Esophagus muscularis mucosa (tissue), 4 donors: ENCODE results near the gene IPO9. TPM values are rescaled to one million over a fixed set of nuclear protein-coding genes. Genes with fewer than 3 reads are reported as not detected.
A peak's percentile ranks its signal among the peaks of the same experiment; 100 is the strongest.

Source experiments
- DNase-seq: peaks from one replicate; pipeline ENCODE4 v3.0.0-alpha.2; 2017; ENCODE audit errors: extremely low spot score
- H3K27ac ChIP-seq, 4 donors: fragments of 200-600 bp; sonication (generic); replicated peaks in 1 of 4; 1 replicate in 3 of 4; 2 replicates in 1 of 4; pipeline ENCODE4 v1.5.1; 2016 to 2019; ENCODE audit warnings: mild to moderate bottlenecking in 1 of 4
- H3K27me3 ChIP-seq, 4 donors: fragments of 200-600 bp; sonication (generic); one replicate each; pipeline versions ENCODE4 v1.5.1 to v1.6.0; 2016 to 2019
- H3K36me3 ChIP-seq, 4 donors: fragments of 200-600 bp; sonication (generic); one replicate each; pipeline ENCODE4 v1.5.1; 2016 to 2019
- H3K4me1 ChIP-seq, 4 donors: fragments of 200-600 bp; sonication (generic); one replicate each; pipeline ENCODE4 v1.5.1; 2016 to 2019
- H3K4me3 ChIP-seq, 4 donors: fragments of 200-600 bp; sonication (generic); 1 replicate in 2 of 4; 2 replicates in 2 of 4; pipeline ENCODE4 v1.5.1; 2016 to 2019; ENCODE audit warnings: mild to moderate bottlenecking in 4 of 4, moderate library complexity in 1 of 4
- H3K9me3 ChIP-seq, 4 donors: fragments of 200-600 bp; sonication (generic); 1 replicate in 3 of 4; 2 replicates in 1 of 4; pipeline ENCODE4 v1.5.1; 2016 to 2019
- EP300 ChIP-seq: sonication (generic); formaldehyde crosslinking; IDR thresholded peaks from one replicate; pipeline ENCODE4 v1.6.1; 2017; ENCODE audit warnings: antibody characterized with exemption
- POLR2A ChIP-seq: fragments of 450-650 bp; IDR thresholded peaks from one replicate; pipeline ENCODE4 v1.6.1; 2017; ENCODE audit warnings: antibody characterized with exemption, moderate library complexity, mild to moderate bottlenecking, low read depth
- POLR2AphosphoS5 ChIP-seq, 2 donors: sonication (generic); formaldehyde crosslinking; IDR thresholded peaks; one replicate each; pipeline ENCODE4 v1.6.1; 2017; ENCODE audit warnings: antibody characterized with exemption in 2 of 2
- WGBS: methylation state at CpG from one replicate; pipeline ENCODE4 v1.1.5; 2018; 5-methylcytosine and 5-hydroxymethylcytosine counted together
- intact Hi-C: fragments of 100-400 bp; cut with DNase I; formaldehyde crosslinking; loops from one replicate; pipeline ENCODE4 v1.15.1; 2023
- total RNA-seq, 4 donors: library from RNA; depleted of rRNA; stranded (reverse); fragments of >200 nt; gene quantifications; one replicate each; pipeline versions ENCODE4 v1.1.0 to v1.2.1, GENCODE V29; 2016
- TF ChIP-seq, protein P1 (sequence below), 3 experiments: fragments of 200-600 bp in 2 of 3; fragments of 450-650 bp in 1 of 3; sonication (generic) in 2 of 3; IDR thresholded peaks; one replicate each; pipeline ENCODE4 v1.5.1; 2017 to 2019; ENCODE audit warnings: antibody characterized with exemption in 3 of 3, mild to moderate bottlenecking in 2 of 3, moderate library complexity in 1 of 3

Gene IPO9
- total RNA-seq, 4 donors from 2014 or later = 17.4 to 31.8 (median 23.1) TPM

- no peak overlapping the region for H3K4me3 ChIP-seq
- peaks cover 11 to 72% (median 45%) of the 10 kb centered on the region in 4 donors for H3K36me3 ChIP-seq
- H3K27ac ChIP-seq = no peak overlapping the region
Observed at GRCh38 chr1:201793306-201793925, 35.5 kb upstream of the IPO9 start.

DNA sequence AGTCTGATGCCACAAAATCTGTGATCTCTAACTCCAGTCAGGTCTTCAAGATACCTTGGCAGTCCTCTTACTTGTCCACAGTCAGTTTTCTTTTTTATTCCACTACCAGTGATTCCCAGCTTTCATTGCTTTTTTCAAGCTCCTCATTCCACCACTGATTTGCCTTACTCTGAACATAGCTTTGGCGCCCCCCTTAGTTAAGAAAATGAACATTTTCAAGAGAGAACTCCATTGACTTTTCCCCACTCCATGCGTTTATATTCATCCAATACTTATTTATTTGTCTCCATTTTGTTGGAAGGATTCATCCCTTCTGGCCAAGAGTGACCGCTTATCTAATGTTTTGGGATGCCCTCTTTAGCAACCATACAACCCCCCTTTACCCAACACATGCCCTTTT lies 33.9 kb upstream of the IPO9 start:
- peaks cover 29 to 34% (median 33%) of the 10 kb centered on the region in 4 donors for H3K4me1 ChIP-seq
- DNase-seq = no peak
- H3K36me3 ChIP-seq = peaks cover 12 to 73% (median 33%) of the 10 kb centered on the region in 4 donors
- H3K27ac ChIP-seq = no peak overlapping the region
- no peaks in the 10 kb centered on the region for H3K27me3 ChIP-seq
- 70% methylated on average over 3 of the region's 3 CpGs for WGBS
- H3K9me3 ChIP-seq = no peaks in the 10 kb centered on the region
- intact Hi-C loops = no loop called here
- TF ChIP-seq POLR2AphosphoS5 (IDR thresholded peaks at IDR 0.05) = no peak
- TF ChIP-seq, protein P1, sequence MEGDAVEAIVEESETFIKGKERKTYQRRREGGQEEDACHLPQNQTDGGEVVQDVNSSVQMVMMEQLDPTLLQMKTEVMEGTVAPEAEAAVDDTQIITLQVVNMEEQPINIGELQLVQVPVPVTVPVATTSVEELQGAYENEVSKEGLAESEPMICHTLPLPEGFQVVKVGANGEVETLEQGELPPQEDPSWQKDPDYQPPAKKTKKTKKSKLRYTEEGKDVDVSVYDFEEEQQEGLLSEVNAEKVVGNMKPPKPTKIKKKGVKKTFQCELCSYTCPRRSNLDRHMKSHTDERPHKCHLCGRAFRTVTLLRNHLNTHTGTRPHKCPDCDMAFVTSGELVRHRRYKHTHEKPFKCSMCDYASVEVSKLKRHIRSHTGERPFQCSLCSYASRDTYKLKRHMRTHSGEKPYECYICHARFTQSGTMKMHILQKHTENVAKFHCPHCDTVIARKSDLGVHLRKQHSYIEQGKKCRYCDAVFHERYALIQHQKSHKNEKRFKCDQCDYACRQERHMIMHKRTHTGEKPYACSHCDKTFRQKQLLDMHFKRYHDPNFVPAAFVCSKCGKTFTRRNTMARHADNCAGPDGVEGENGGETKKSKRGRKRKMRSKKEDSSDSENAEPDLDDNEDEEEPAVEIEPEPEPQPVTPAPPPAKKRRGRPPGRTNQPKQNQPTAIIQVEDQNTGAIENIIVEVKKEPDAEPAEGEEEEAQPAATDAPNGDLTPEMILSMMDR (IDR thresholded peaks at IDR 0.05) = peak; percentile 11 to 28 (median 22)
- H3K4me3 ChIP-seq = no peak overlapping the region

More at GRCh38 chr1:201793306-201793925, 35.5 kb upstream of the IPO9 start:
- Histone ChIP-seq H3K27me3 (no peaks in the 10 kb centered on the region), H3K9me3 (no peaks in the 10 kb centered on the region), H3K4me1 (peaks cover 44 to 45% (median 45%) of the 10 kb centered on the region in 4 donors)
- TF ChIP-seq, protein P1 (IDR thresholded peaks at IDR 0.05) = no peak
- TF ChIP-seq POLR2A = no peak
- no peak for TF ChIP-seq EP300
- DNase-seq = no peak
- 62% methylated on average over 9 of the region's 11 CpGs for WGBS
- intact Hi-C loops = loop anchor here (1.0 to 5.0 kb wide), 3 partner anchors 84 to 261 kb away; no protein-coding TSS in a partner anchor

DNA sequence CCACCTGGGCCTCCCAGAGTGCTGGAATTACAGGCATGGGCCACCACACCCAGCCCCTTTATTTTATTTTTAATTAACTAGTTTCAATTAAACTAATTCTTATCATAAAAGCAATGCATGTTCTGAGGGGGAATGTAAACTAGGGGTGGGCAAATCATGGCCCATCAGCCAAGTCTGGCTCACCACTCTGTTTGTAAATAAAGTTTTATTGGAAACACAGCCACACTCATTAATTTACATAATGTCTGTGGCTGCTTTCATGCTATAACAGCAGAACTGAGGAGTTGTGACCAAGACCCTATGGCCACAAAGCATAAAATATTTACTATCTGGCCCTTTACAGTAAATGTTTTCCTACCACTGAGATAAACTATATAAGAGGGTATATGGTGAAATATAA lies 28.7 kb upstream of the IPO9 start:
- no peak overlapping the region for H3K4me3 ChIP-seq
- no peak for DNase-seq
- TF ChIP-seq POLR2A = no peak
- no peak for TF ChIP-seq EP300
- no peak for TF ChIP-seq POLR2AphosphoS5 (IDR thresholded peaks at IDR 0.05)
- TF ChIP-seq, protein P1 (IDR thresholded peaks at IDR 0.05) = no peak
- no peaks in the 10 kb centered on the region for H3K4me1 ChIP-seq
- H3K9me3 ChIP-seq = no peaks in the 10 kb centered on the region
- H3K36me3 ChIP-seq = peaks cover 28 to 90% (median 51%) of the 10 kb centered on the region in 4 donors
- no peak overlapping the region for H3K27ac ChIP-seq
- intact Hi-C loops = no loop called here
- H3K27me3 ChIP-seq = no peaks in the 10 kb centered on the region

DNA sequence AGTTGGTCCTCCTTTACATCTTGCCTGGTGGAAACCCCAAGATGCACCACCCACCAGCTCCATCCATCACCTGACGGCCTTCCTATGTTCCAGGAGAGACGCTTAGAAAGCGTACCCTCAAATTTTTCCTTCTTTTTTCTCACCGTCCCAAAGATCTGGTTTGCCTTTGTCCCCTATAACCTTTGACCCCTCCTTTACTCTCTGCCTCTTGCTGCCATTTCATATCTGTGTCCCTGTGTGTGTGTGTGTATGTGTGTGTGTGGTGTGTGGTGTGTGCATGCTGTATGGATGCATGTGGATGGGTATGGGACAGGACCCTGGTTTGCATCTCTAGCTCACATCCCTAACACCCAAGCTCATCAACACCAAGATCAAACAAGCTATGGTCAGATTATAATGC lies 22.2 kb upstream of the IPO9 start:
- Histone ChIP-seq H3K27ac (no peak overlapping the region), H3K36me3 (peaks cover 46 to 97% (median 91%) of the 10 kb centered on the region in 4 donors), H3K4me1 (no peaks in the 10 kb centered on the region), H3K9me3 (no peaks in the 10 kb centered on the region), H3K27me3 (no peaks in the 10 kb centered on the region), H3K4me3 (no peak overlapping the region)
- WGBS = 93% methylated on average over 4 of the region's 4 CpGs
- TF ChIP-seq POLR2A (no peak), EP300 (no peak), POLR2AphosphoS5 (IDR thresholded peaks at IDR 0.05) (no peak)
- TF ChIP-seq, protein P1 (IDR thresholded peaks at IDR 0.05) = no peak
- intact Hi-C loops = no loop called here
- no peak for DNase-seq
